ENCODE results near the gene MPL.

MPL gene

GRCh38 chr1:43337588-43337987, at the start of gene MPL:
Gene MPL (plus strand): TSS chr1:43337818. CDS start chr1:43337849, 31 bp downstream.
- no peak for DNase-seq (ENCODE audit: low read depth, low spot score)

GRCh38 chr1:43288058-43288784, 49.4 kb upstream of the MPL start:
- DNase-seq (ENCODE audit: low read depth, low spot score), result no peak

- no peak for DNase-seq (ENCODE audit: low read depth, low spot score)
Measured at GRCh38 chr1:43288785-43289706, 48.6 kb upstream of the MPL start.

GRCh38 chr1:43292216-43292615, 45.4 kb upstream of the MPL start:
- DNase-seq (ENCODE audit: low read depth, low spot score), result no peak

- no peak for DNase-seq (ENCODE audit: low read depth, low spot score)
Measured at GRCh38 chr1:43292679-43293078, 44.9 kb upstream of the MPL start.

GRCh38 chr1:43293176-43293575, 44.4 kb upstream of the MPL start:
- no peak for DNase-seq (ENCODE audit: low read depth, low spot score)

GRCh38 chr1:43293896-43294760, 43.5 kb upstream of the MPL start:
- DNase-seq (ENCODE audit: low read depth, low spot score), result no peak

GRCh38 chr1:43294761-43295160, 42.9 kb upstream of the MPL start:
- no peak for DNase-seq (ENCODE audit: low read depth, low spot score)

GRCh38 chr1:43296207-43296606, 41.4 kb upstream of the MPL start:
- no peak for DNase-seq (ENCODE audit: low read depth, low spot score)

GRCh38 chr1:43298055-43298454, 39.6 kb upstream of the MPL start:
- DNase-seq (ENCODE audit: low read depth, low spot score), result no peak

- DNase-seq (ENCODE audit: low read depth, low spot score), result no peak
Measured at GRCh38 chr1:43299101-43299500, 38.5 kb upstream of the MPL start.

- no peak for DNase-seq (ENCODE audit: low read depth, low spot score)
Measured at GRCh38 chr1:43300378-43301094, 37.1 kb upstream of the MPL start, which contains the start of gene TIE1. Gene TIE1 (plus strand): TSS chr1:43300982. CDS start chr1:43301072, 90 bp downstream.

- DNase-seq (ENCODE audit: low read depth, low spot score), result no peak
Measured at GRCh38 chr1:43302201-43302600, 35.4 kb upstream of the MPL start.

GRCh38 chr1:43302721-43303470, 34.7 kb upstream of the MPL start:
- no peak for DNase-seq (ENCODE audit: low read depth, low spot score)

- DNase-seq (ENCODE audit: low read depth, low spot score), result no peak
Measured at GRCh38 chr1:43303471-43304313, 33.9 kb upstream of the MPL start.

- DNase-seq (ENCODE audit: low read depth, low spot score), result no peak
Measured at GRCh38 chr1:43304314-43304681, 33.3 kb upstream of the MPL start.

GRCh38 chr1:43304771-43305300, 32.8 kb upstream of the MPL start:
- DNase-seq (ENCODE audit: low read depth, low spot score), result no peak

GRCh38 chr1:43305461-43305860, 32.2 kb upstream of the MPL start:
- no peak for DNase-seq (ENCODE audit: low read depth, low spot score)
